Measurements from ENCODE around the gene RLN2.
"Not testable (repeated sequence)": the region's sequence is repeated elsewhere in the genome, so short reads cannot be mapped to it uniquely, and the experiment has no call there.

DNA sequence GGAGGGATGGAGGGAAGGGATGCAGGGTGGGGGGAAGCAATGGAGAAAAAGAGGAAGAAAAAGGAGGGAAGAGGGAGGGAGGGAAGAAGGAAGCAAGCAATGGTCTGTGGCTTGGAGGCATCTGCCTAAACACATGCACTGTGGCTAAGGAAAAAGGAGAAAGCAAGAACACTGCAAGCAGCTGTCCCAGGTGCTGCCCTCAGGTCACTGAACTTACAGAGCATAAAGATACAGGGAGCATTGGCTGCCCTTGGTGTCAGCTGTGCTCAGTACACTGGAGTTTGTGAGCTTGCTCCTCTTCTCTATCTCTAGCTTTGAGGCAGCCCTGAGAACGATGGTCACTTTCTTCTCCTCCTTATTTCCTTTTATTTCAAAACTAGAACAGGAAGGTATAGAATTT is 17.1 kb upstream of the RLN2 start:
- TF ChIP-seq POLR2A (IDR thresholded peaks at IDR 0.05); CTCF (IDR thresholded peaks at IDR 0.05 in 4 of 5, conservative IDR thresholded peaks at IDR 0.05 in 1 of 5): not testable (repeated sequence)
